ENCODE results near the gene MYF5. TPM values are rescaled to one million over a fixed set of nuclear protein-coding genes. Genes with fewer than 3 reads are reported as not detected.

MYF5 gene
- total RNA-seq, 4 donors from 2014 or later: not detected

GRCh38 chr12:80679346-80680131 is 37.2 kb upstream of the MYF5 start:
- Histone ChIP-seq H3K4me1 (no peaks in the 10 kb centered on the region), H3K27me3 (no peaks in the 10 kb centered on the region), H3K27ac (no peak overlapping the region), H3K4me3 (no peak overlapping the region), H3K9me3 (no peaks in the 10 kb centered on the region), H3K36me3 (no peaks in the 10 kb centered on the region)
- TF ChIP-seq EP300 (IDR thresholded peaks at IDR 0.05) (no peak), POLR2A (IDR thresholded peaks at IDR 0.05) (no peak)
- TF ChIP-seq, protein P1, sequence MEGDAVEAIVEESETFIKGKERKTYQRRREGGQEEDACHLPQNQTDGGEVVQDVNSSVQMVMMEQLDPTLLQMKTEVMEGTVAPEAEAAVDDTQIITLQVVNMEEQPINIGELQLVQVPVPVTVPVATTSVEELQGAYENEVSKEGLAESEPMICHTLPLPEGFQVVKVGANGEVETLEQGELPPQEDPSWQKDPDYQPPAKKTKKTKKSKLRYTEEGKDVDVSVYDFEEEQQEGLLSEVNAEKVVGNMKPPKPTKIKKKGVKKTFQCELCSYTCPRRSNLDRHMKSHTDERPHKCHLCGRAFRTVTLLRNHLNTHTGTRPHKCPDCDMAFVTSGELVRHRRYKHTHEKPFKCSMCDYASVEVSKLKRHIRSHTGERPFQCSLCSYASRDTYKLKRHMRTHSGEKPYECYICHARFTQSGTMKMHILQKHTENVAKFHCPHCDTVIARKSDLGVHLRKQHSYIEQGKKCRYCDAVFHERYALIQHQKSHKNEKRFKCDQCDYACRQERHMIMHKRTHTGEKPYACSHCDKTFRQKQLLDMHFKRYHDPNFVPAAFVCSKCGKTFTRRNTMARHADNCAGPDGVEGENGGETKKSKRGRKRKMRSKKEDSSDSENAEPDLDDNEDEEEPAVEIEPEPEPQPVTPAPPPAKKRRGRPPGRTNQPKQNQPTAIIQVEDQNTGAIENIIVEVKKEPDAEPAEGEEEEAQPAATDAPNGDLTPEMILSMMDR (IDR thresholded peaks at IDR 0.05): no peak
- 73 to 79% methylated on average over 3 of the region's 3 CpGs for WGBS, 2 donors
- no peak for DNase-seq (ENCODE audit: low spot score in 2 of 2)

DNA sequence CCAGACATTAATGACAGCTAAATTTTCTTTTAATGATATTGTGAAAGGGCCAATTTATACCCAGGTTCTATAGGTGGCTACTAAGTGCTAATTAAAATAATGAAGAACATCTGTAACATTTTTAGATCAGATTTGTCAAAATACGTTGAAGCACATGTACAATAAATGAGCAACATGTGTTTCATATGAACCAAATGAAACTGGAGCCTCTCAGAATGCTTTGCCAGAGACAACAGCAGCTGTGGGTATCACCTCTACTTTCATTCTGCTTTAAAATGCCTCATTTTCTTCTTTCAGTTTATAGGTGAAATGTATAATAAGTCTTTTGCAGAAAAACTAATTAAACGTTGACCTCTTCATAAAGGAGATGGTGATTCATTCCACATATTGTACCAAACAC is 35.4 kb upstream of the MYF5 start:
- WGBS, 2 donors: 75 to 76% methylated on average over 2 of the region's 2 CpGs
- DNase-seq (ENCODE audit: low spot score in 2 of 2): no peak
- no peak overlapping the region for H3K27ac ChIP-seq
- H3K9me3 ChIP-seq: no peaks in the 10 kb centered on the region
- H3K27me3 ChIP-seq: no peaks in the 10 kb centered on the region
- TF ChIP-seq, protein P1 (IDR thresholded peaks at IDR 0.05): no peak
- TF ChIP-seq POLR2A (IDR thresholded peaks at IDR 0.05) (no peak), EP300 (IDR thresholded peaks at IDR 0.05) (no peak)
- no peaks in the 10 kb centered on the region for H3K36me3 ChIP-seq
- no peaks in the 10 kb centered on the region for H3K4me1 ChIP-seq
- no peak overlapping the region for H3K4me3 ChIP-seq

DNA sequence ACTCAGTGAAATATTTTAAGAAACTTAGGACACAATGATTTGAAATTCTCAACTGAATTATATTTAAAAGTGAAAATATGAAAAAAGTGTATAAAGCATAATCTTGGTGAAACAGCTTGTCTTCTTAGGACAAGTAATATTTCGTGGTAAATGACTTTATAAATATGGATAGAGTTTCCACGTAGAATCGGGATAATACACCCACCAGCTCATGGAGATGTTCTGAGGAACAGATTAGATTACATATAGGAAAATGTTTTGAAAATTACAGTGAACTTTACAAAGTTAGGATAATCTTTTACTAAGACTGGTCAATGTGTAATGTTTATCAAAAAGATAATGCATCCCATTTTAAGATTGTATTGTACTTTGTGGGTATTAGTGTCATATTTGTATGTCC is 34.9 kb upstream of the MYF5 start:
- Histone ChIP-seq H3K27me3 (no peaks in the 10 kb centered on the region), H3K36me3 (no peaks in the 10 kb centered on the region), H3K27ac (no peak overlapping the region), H3K4me3 (no peak overlapping the region), H3K4me1 (no peaks in the 10 kb centered on the region), H3K9me3 (peaks cover 0 to under 1% (median under 1%) of the 10 kb centered on the region in 4 donors)
- no peak for DNase-seq (ENCODE audit: low spot score in 2 of 2)
- TF ChIP-seq, protein P1 (IDR thresholded peaks at IDR 0.05): no peak
- TF ChIP-seq EP300 (IDR thresholded peaks at IDR 0.05): no peak
- no peak for TF ChIP-seq POLR2A (IDR thresholded peaks at IDR 0.05)
- 86 to 93% methylated on average over 3 of the region's 3 CpGs for WGBS, 2 donors

GRCh38 chr12:80684077-80684495 is 32.6 kb upstream of the MYF5 start:
- Histone ChIP-seq H3K27me3 (no peaks in the 10 kb centered on the region), H3K27ac (no peak overlapping the region), H3K4me3 (no peak overlapping the region), H3K36me3 (no peaks in the 10 kb centered on the region), H3K9me3 (peaks cover 0 to 4% (median 1%) of the 10 kb centered on the region in 4 donors), H3K4me1 (no peaks in the 10 kb centered on the region)
- WGBS, 2 donors: 42 to 54% methylated on average over 7 of the region's 7 CpGs
- DNase-seq (ENCODE audit: low spot score in 2 of 2): no peak
- TF ChIP-seq, protein P1 (IDR thresholded peaks at IDR 0.05): no peak
- TF ChIP-seq POLR2A (IDR thresholded peaks at IDR 0.05) (no peak), EP300 (IDR thresholded peaks at IDR 0.05) (no peak)

DNA sequence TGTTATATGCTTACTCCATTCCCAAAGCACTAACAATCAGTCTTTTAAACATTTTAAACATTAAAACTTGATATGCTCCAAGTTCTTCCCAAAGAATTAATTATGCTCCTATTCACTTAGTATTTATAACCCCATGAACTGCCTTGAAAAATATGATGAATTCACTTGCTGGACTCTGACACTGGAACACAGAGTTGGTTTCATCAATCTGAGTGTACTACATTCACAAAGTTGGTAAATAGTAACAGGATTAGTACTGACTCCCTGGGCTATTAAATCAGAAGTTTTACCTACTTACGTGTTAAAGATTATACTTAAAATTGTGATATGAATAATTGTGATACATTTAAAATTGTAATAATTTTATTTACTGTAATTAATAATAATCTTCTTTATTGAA is 26.6 kb upstream of the MYF5 start:
- Histone ChIP-seq H3K9me3 (peaks cover 0 to 4% (median 1%) of the 10 kb centered on the region in 4 donors), H3K27ac (no peak overlapping the region), H3K36me3 (no peaks in the 10 kb centered on the region), H3K4me3 (no peak overlapping the region), H3K27me3 (no peaks in the 10 kb centered on the region), H3K4me1 (no peaks in the 10 kb centered on the region)
- TF ChIP-seq POLR2A (IDR thresholded peaks at IDR 0.05): no peak
- no peak for TF ChIP-seq EP300 (IDR thresholded peaks at IDR 0.05)
- TF ChIP-seq, protein P1 (IDR thresholded peaks at IDR 0.05): no peak
- no peak for DNase-seq (ENCODE audit: low spot score in 2 of 2)
- 82 to 83% methylated on average over 1 of the region's 1 CpG for WGBS, 2 donors
